Fibroblast of lung (primary cell): ENCODE results near the gene AQR. TPM values are rescaled to one million over a fixed set of nuclear protein-coding genes. Genes with fewer than 3 reads are reported as not detected.

Experiments
- DNase-seq, 2 donors: peaks; one replicate each; pipeline versions ENCODE4 v3.0.0 to v3.0.0-alpha.2; 2010; ENCODE audit warnings: low read depth in 2 of 2
- H2AFZ ChIP-seq: 2 replicates; pipeline ENCODE4 v1.5.1; 2012; ENCODE audit warnings: low read length, control low read depth, inconsistent platforms
- H3K27ac ChIP-seq: 2 replicates; pipeline ENCODE4 v1.5.1; 2011; ENCODE audit warnings: low read length, control low read depth; ENCODE audit not compliant: insufficient read depth
- H3K27me3 ChIP-seq: 2 replicates; pipeline ENCODE4 v1.5.1; 2011; ENCODE audit warnings: mild to moderate bottlenecking, low read length; ENCODE audit not compliant: control insufficient read depth, insufficient read depth
- H3K36me3 ChIP-seq: 2 replicates; pipeline ENCODE4 v1.5.1; 2011; ENCODE audit warnings: low read length; ENCODE audit not compliant: control insufficient read depth, insufficient read depth
- H3K4me1 ChIP-seq: 2 replicates; pipeline ENCODE4 v1.5.1; 2011; ENCODE audit warnings: low read length; ENCODE audit not compliant: control insufficient read depth, insufficient read depth; ENCODE audit errors: extremely low read depth
- H3K4me2 ChIP-seq: 2 replicates; pipeline ENCODE4 v1.5.1; 2011; ENCODE audit warnings: low read length, control low read depth; ENCODE audit not compliant: insufficient read depth; ENCODE audit errors: extremely low read depth
- H3K4me3 ChIP-seq, 4 experiments: fragments of 200-600 bp in 1 of 4; sonication (generic) in 1 of 4; replicated peaks in 1 of 4; 2 replicates each; pipeline ENCODE4 v1.5.1; 2011 to 2016; ENCODE audit warnings: low read length in 4 of 4, low read depth in 3 of 4, mild to moderate bottlenecking in 3 of 4, control low read depth in 2 of 4, inconsistent platforms in 1 of 4, mixed read lengths in 1 of 4; ENCODE audit not compliant: insufficient read depth in 1 of 4; ENCODE audit errors: control extremely low read depth in 1 of 4
- H3K79me2 ChIP-seq: 2 replicates; pipeline ENCODE4 v1.5.1; 2012; ENCODE audit warnings: mild to moderate bottlenecking, low read length, inconsistent platforms; ENCODE audit not compliant: control insufficient read depth, insufficient read depth
- H3K9ac ChIP-seq: 2 replicates; pipeline ENCODE4 v1.5.1; 2011; ENCODE audit warnings: mild to moderate bottlenecking, low read length, control low read depth; ENCODE audit not compliant: insufficient read depth
- H3K9me3 ChIP-seq: 2 replicates; pipeline ENCODE4 v1.5.1; 2012; ENCODE audit warnings: low read depth, low read length; ENCODE audit not compliant: control insufficient read depth, insufficient read depth
- H4K20me1 ChIP-seq: 2 replicates; pipeline ENCODE4 v1.5.1; 2011; ENCODE audit warnings: low read length; ENCODE audit not compliant: control insufficient read depth, insufficient read depth; ENCODE audit errors: extremely low read depth
- EZH2 ChIP-seq: IDR thresholded peaks from 2 replicates; pipeline ENCODE4 v1.5.1; 2012; ENCODE audit warnings: low read length, control low read depth, mild to moderate bottlenecking; ENCODE audit errors: missing control alignments
- polyA plus RNA-seq, 2 donors: library from polyadenylated mRNA; depleted of rRNA in 1 of 2; stranded (reverse) in 1 of 2; unstranded in 1 of 2; fragments of >200 nt; gene quantifications; 2 replicates each; pipeline ENCODE4 v1.2.1, GENCODE V29; 2011 to 2012; ENCODE audit warnings: missing spikeins in 1 of 2
- total RNA-seq: library from RNA; depleted of rRNA; stranded (reverse); fragments of >200 nt; gene quantifications from 2 replicates; pipeline ENCODE4 v1.2.1, GENCODE V29; 2014
- TF ChIP-seq, protein P1 (sequence below), 2 donors: IDR thresholded peaks in 1 of 2; conservative IDR thresholded peaks in 1 of 2; 1 replicate in 1 of 2; 2 replicates in 1 of 2; pipeline ENCODE4 v1.5.1; 2011 to 2012; ENCODE audit warnings: low read length in 2 of 2, control low read depth in 1 of 2, inconsistent platforms in 1 of 2, low read depth in 1 of 2, mild to moderate bottlenecking in 1 of 2

The AQR gene
- total and polyA plus RNA-seq, 2 donors (not counting 1 experiment from before 2014, with no cell fraction given) = 19.7 to 33.0 TPM

DNA sequence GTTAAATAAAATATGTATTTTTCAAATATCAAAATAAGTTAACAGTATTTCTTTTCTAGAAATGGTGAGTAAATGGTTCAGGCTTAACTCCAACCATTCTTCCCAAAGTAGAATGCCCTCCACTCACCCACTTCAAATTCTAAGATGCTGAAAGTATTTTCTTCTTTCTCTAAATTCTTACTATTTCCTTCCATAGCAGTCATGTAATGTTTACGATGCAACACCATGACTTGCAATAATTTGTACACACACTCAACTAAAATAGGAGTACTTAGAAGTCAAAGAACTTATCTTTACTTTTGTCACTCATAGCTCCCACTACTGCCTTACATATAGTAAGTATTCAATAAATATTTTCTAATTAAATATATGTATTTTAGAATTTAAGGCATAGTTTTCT, 65.0 kb downstream of the AQR start:
- H3K36me3 ChIP-seq = no peaks in the 10 kb centered on the region
- TF ChIP-seq, protein P1, sequence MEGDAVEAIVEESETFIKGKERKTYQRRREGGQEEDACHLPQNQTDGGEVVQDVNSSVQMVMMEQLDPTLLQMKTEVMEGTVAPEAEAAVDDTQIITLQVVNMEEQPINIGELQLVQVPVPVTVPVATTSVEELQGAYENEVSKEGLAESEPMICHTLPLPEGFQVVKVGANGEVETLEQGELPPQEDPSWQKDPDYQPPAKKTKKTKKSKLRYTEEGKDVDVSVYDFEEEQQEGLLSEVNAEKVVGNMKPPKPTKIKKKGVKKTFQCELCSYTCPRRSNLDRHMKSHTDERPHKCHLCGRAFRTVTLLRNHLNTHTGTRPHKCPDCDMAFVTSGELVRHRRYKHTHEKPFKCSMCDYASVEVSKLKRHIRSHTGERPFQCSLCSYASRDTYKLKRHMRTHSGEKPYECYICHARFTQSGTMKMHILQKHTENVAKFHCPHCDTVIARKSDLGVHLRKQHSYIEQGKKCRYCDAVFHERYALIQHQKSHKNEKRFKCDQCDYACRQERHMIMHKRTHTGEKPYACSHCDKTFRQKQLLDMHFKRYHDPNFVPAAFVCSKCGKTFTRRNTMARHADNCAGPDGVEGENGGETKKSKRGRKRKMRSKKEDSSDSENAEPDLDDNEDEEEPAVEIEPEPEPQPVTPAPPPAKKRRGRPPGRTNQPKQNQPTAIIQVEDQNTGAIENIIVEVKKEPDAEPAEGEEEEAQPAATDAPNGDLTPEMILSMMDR (conservative IDR thresholded peaks at IDR 0.05 in 1 of 2, IDR thresholded peaks at IDR 0.05 in 1 of 2; ENCODE audit: low read depth in 1 of 2, low read length in 2 of 2) = no peak
- no peak for TF ChIP-seq EZH2
- no peak for DNase-seq
- no peak overlapping the region for H3K27ac ChIP-seq
- no peaks in the 10 kb centered on the region for H3K4me1 ChIP-seq
- H3K4me2 ChIP-seq = no peak overlapping the region
- no peaks in the 10 kb centered on the region for H3K79me2 ChIP-seq
- no peak overlapping the region for H3K9ac ChIP-seq
- no peak overlapping the region for H3K4me3 ChIP-seq
- H4K20me1 ChIP-seq = no peaks in the 10 kb centered on the region
- H3K9me3 ChIP-seq = no peaks in the 10 kb centered on the region
- H2AFZ ChIP-seq = no peak overlapping the region
- no peaks in the 10 kb centered on the region for H3K27me3 ChIP-seq

DNA sequence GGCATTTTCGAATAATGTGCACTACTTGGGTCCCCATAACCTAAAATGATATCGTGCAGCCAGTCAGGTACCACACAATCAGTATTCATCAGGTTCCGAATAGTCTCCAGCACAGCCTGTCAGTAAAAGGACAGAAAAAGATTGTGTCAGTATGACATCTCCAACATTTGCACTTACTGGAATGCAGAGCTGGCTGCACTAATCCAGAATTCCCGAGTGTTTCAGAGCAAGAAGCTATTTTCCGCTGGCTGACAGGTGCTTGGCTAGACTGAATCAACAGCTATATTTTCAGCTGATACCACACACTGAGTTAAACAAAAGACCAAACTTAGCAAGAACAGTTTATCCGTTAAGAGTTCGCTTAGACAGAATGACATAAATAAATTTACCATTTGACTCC, 68.8 kb downstream of the AQR start:
- H3K27ac ChIP-seq = no peak overlapping the region

DNA sequence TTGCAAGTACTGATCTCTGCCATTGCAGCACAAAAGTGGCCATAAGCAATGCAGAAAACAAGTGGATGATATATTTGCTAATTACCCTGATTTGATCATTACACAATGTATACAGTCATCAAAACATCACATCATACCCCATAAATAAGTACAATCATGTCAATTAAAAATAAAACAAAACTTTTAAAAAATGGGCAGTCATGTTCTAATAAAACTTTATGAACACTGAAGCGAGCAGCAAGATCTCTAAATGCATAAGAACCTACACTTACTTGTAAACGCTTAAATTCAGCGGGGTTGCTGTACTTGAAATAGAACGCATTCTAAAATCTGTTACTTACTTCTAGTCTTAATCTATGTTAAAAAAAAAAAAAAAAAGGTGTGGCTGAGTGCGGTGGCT, 73.4 kb downstream of the AQR start:
- H3K27me3 ChIP-seq = no peaks in the 10 kb centered on the region
- no peaks in the 10 kb centered on the region for H3K79me2 ChIP-seq
- peaks cover 2% of the 10 kb centered on the region for H3K9me3 ChIP-seq
- no peak for DNase-seq
- no peak for TF ChIP-seq EZH2
- TF ChIP-seq, protein P1 (conservative IDR thresholded peaks at IDR 0.05 in 1 of 2, IDR thresholded peaks at IDR 0.05 in 1 of 2; ENCODE audit: low read depth in 1 of 2, low read length in 2 of 2) = no peak
- no peak overlapping the region for H2AFZ ChIP-seq
- no peak overlapping the region for H3K9ac ChIP-seq
- H3K4me1 ChIP-seq = no peaks in the 10 kb centered on the region
- peaks cover 10% of the 10 kb centered on the region for H3K36me3 ChIP-seq
- H3K4me3 ChIP-seq = no peak overlapping the region
- H3K4me2 ChIP-seq = no peak overlapping the region
- H3K27ac ChIP-seq = no peak overlapping the region
- no peaks in the 10 kb centered on the region for H4K20me1 ChIP-seq

More for the DNA sequence above, 68.8 kb downstream of the AQR start:
- no peak for DNase-seq
- no peak overlapping the region for H2AFZ ChIP-seq
- peaks cover 1% of the 10 kb centered on the region for H3K36me3 ChIP-seq
- H3K4me3 ChIP-seq = no peak overlapping the region
- H4K20me1 ChIP-seq = no peaks in the 10 kb centered on the region
- no peaks in the 10 kb centered on the region for H3K79me2 ChIP-seq
- no peak overlapping the region for H3K4me2 ChIP-seq
- H3K9me3 ChIP-seq = no peaks in the 10 kb centered on the region
- no peaks in the 10 kb centered on the region for H3K27me3 ChIP-seq
- H3K9ac ChIP-seq = no peak overlapping the region
- H3K4me1 ChIP-seq = no peaks in the 10 kb centered on the region
- TF ChIP-seq, protein P1 (conservative IDR thresholded peaks at IDR 0.05 in 1 of 2, IDR thresholded peaks at IDR 0.05 in 1 of 2; ENCODE audit: low read depth in 1 of 2, low read length in 2 of 2) = no peak
- no peak for TF ChIP-seq EZH2
